22Rv1 (cell line): ENCODE results near the gene PADI4.

Source experiments
- H3K27ac ChIP-seq: fragments of 450-650 bp; 2 replicates; pipeline ENCODE4 v1.5.1; 2017
- CTCF ChIP-seq: fragments of 450-650 bp; IDR thresholded peaks from 2 replicates; pipeline ENCODE4 v1.5.1; 2017; ENCODE audit warnings: mild to moderate bottlenecking
- ZFX ChIP-seq: fragments of 450-650 bp; IDR thresholded peaks from 2 replicates; pipeline ENCODE4 v1.6.1; 2017; ENCODE audit warnings: antibody characterized with exemption, borderline replicate concordance

The PADI4 gene

GRCh38 chr1:17330856-17331255 lies 22.9 kb downstream of the PADI4 start:
- TF ChIP-seq CTCF (no peak), ZFX (no peak)
- no peak overlapping the region for H3K27ac ChIP-seq

GRCh38 chr1:17333081-17333480 lies 25.1 kb downstream of the PADI4 start:
- H3K27ac ChIP-seq = no peak overlapping the region

GRCh38 chr1:17335821-17336710 lies 28.1 kb downstream of the PADI4 start:
- no peak overlapping the region for H3K27ac ChIP-seq
- TF ChIP-seq ZFX = no peak
- TF ChIP-seq CTCF = peak; percentile 95

More at GRCh38 chr1:17333081-17333480, 25.1 kb downstream of the PADI4 start:
- TF ChIP-seq ZFX (no peak), CTCF (no peak)

- no peak overlapping the region for H3K27ac ChIP-seq
- TF ChIP-seq ZFX (no peak), CTCF (peak; percentile 35; the same call in 1 of the 2 replicates)
These were observed 30.9 kb downstream of the PADI4 start for GRCh38 chr1:17338706-17339493.

- TF ChIP-seq CTCF = no peak
- TF ChIP-seq ZFX = no peak
- no peak overlapping the region for H3K27ac ChIP-seq
These were observed 31.5 kb downstream of the PADI4 start for GRCh38 chr1:17339521-17339920.

GRCh38 chr1:17340358-17340757 lies 32.4 kb downstream of the PADI4 start:
- TF ChIP-seq CTCF (no peak), ZFX (no peak)
- H3K27ac ChIP-seq = no peak overlapping the region
